H1 (cell line): ENCODE data around the gene UBALD1. TPM values are rescaled to one million over a fixed set of nuclear protein-coding genes. Genes with fewer than 3 reads are reported as not detected.

ENCODE experiments used
- CTCF ChIA-PET: fragments of 300-600 bp; sonication (Branson Sonifier 250); formaldehyde crosslinking; loops from one replicate; lab custom pipeline; 2021; ENCODE audit not compliant: partially characterized antibody; lab: Charles Lee
- POLR2A ChIA-PET: fragments of 300-600 bp; sonication (Branson Sonifier 250); formaldehyde crosslinking; loops from one replicate; lab custom pipeline; 2021; ENCODE audit warnings: inconsistent platforms; ENCODE audit not compliant: partially characterized antibody; lab: Charles Lee
- DNase-seq, 2 experiments: peaks; one replicate each; pipeline versions ENCODE4 v3.0.0 to v3.0.0-alpha.2; 2010 to 2022; ENCODE audit warnings: low spot score in 2 of 2, low read depth in 1 of 2, mixed read lengths in 1 of 2
- FAIRE-seq: peaks from 2 replicates; lab custom pipeline; 2011; peaks lifted over from hg19 to GRCh38; lab: Jason Lieb, UNC
- H2AFZ ChIP-seq: 2 replicates; pipeline ENCODE4 v1.8.1; 2012; ENCODE audit warnings: low read length, inconsistent platforms
- H2AK5ac ChIP-seq: 2 replicates; pipeline ENCODE4 v1.6.1; 2013; ENCODE audit warnings: low read depth, low read length
- H2BK120ac ChIP-seq: replicated peaks from 2 replicates; pipeline ENCODE3; 2013; ENCODE audit warnings: low read depth, low read length, inconsistent platforms
- H2BK12ac ChIP-seq: 2 replicates; pipeline ENCODE4 v1.6.1; 2013; ENCODE audit warnings: low read depth, low read length
- H2BK15ac ChIP-seq: 2 replicates; pipeline ENCODE4 v1.6.1; 2013; ENCODE audit warnings: low read length
- H2BK20ac ChIP-seq: 2 replicates; pipeline ENCODE4 v1.6.1; 2013; ENCODE audit warnings: low read length
- H2BK5ac ChIP-seq: 2 replicates; pipeline ENCODE4 v1.6.1; 2013; ENCODE audit warnings: low read depth, low read length
- H3K14ac ChIP-seq: 2 replicates; pipeline ENCODE4 v1.6.1; 2013; ENCODE audit warnings: inconsistent platforms; ENCODE audit not compliant: insufficient read length
- H3K18ac ChIP-seq: 2 replicates; pipeline ENCODE4 v1.6.1; 2013; ENCODE audit warnings: low read length; ENCODE audit errors: extremely low read depth
- H3K23ac ChIP-seq: 2 replicates; pipeline ENCODE4 v1.6.1; 2013; ENCODE audit warnings: inconsistent platforms; ENCODE audit not compliant: insufficient read length
- H3K23me2 ChIP-seq: 2 replicates; pipeline ENCODE4 v1.6.1; 2013; ENCODE audit warnings: low read depth, low read length
- H3K27ac ChIP-seq: 2 replicates; pipeline ENCODE4 v1.6.1; 2011; ENCODE audit warnings: low read depth, low read length, inconsistent platforms
- H3K27me3 ChIP-seq, 4 experiments: replicated peaks in 1 of 4; 1 replicate in 1 of 4; 2 replicates in 3 of 4; pipeline versions ENCODE4 v1.6.1 to v1.8.1; 2011 to 2013; ENCODE audit warnings: low read length in 3 of 4, mild to moderate bottlenecking in 3 of 4, inconsistent platforms in 2 of 4, mixed read lengths in 2 of 4, moderate library complexity in 1 of 4; ENCODE audit not compliant: control insufficient read depth in 3 of 4, insufficient read depth in 3 of 4; ENCODE audit errors: extremely low read depth in 1 of 4
- H3K36me3 ChIP-seq, 4 experiments: 2 replicates each; pipeline versions ENCODE4 v1.6.1 to v1.8.1; 2011 to 2013; ENCODE audit warnings: mild to moderate bottlenecking in 4 of 4, low read length in 3 of 4, moderate library complexity in 2 of 4, control low read depth in 1 of 4, inconsistent platforms in 1 of 4; ENCODE audit not compliant: insufficient read depth in 4 of 4, control insufficient read depth in 2 of 4
- H3K4ac ChIP-seq: replicated peaks from 2 replicates; pipeline ENCODE3; 2013; ENCODE audit warnings: low read length, low read depth, mixed read lengths, inconsistent platforms; ENCODE audit not compliant: insufficient read length
- H3K4me1 ChIP-seq, 4 experiments: replicated peaks in 1 of 4; 1 replicate in 1 of 4; 2 replicates in 3 of 4; pipeline versions ENCODE4 v1.6.1 to v1.8.1; 2011 to 2013; ENCODE audit warnings: low read length in 3 of 4, inconsistent platforms in 2 of 4, mixed read lengths in 1 of 4; ENCODE audit not compliant: insufficient read depth in 4 of 4, control insufficient read depth in 3 of 4
- H3K4me2 ChIP-seq, 2 experiments: 2 replicates each; pipeline versions ENCODE4 v1.6.1 to v1.8.1; 2011 to 2013; ENCODE audit warnings: low read depth in 2 of 2, low read length in 2 of 2, control low read depth in 1 of 2, inconsistent platforms in 1 of 2, mild to moderate bottlenecking in 1 of 2; ENCODE audit not compliant: insufficient read depth in 1 of 2
- H3K4me3 ChIP-seq, 4 experiments: fragments of 200-600, 300-600 bp in 1 of 4; sonication (generic), shearing (Covaris generic), sonication (Bioruptor Twin) in 1 of 4; 2 replicates each; pipeline versions ENCODE4 v1.5.1 to v1.8.1; 2011 to 2016; ENCODE audit warnings: low read length in 4 of 4, low read depth in 3 of 4, control low read depth in 2 of 4, inconsistent platforms in 2 of 4, mild to moderate bottlenecking in 2 of 4, mixed read lengths in 1 of 4, moderate library complexity in 1 of 4; ENCODE audit not compliant: insufficient read depth in 2 of 4; ENCODE audit errors: extremely low read depth in 1 of 4
- H3K56ac ChIP-seq: replicated peaks from 2 replicates; pipeline ENCODE3; 2013; ENCODE audit warnings: low read depth, mild to moderate bottlenecking, mixed read lengths, low read length, inconsistent platforms; ENCODE audit not compliant: insufficient read length
- H3K79me1 ChIP-seq: 2 replicates; pipeline ENCODE4 v1.6.1; 2013; ENCODE audit warnings: low read depth, low read length, control low read depth
- H3K79me2 ChIP-seq, 2 experiments: 2 replicates each; pipeline versions ENCODE4 v1.6.1 to v1.8.1; 2012 to 2013; ENCODE audit warnings: low read length in 2 of 2, mild to moderate bottlenecking in 2 of 2, inconsistent platforms in 1 of 2; ENCODE audit not compliant: insufficient read depth in 2 of 2, control insufficient read depth in 1 of 2
- H3K9ac ChIP-seq, 4 experiments: replicated peaks in 1 of 4; 1 replicate in 1 of 4; 2 replicates in 3 of 4; pipeline versions ENCODE4 v1.6.1 to v1.8.1; 2011 to 2013; ENCODE audit warnings: low read depth in 3 of 4, low read length in 3 of 4, control low read depth in 2 of 4, mild to moderate bottlenecking in 2 of 4, moderate library complexity in 2 of 4, inconsistent platforms in 1 of 4; ENCODE audit errors: extremely low read depth in 1 of 4
- H3K9me3 ChIP-seq, 2 experiments: 2 replicates each; pipeline versions ENCODE4 v1.6.1 to v1.8.1; 2012 to 2013; ENCODE audit warnings: mild to moderate bottlenecking in 2 of 2, moderate library complexity in 2 of 2, control low read depth in 1 of 2, inconsistent platforms in 1 of 2, low read depth in 1 of 2, low read length in 1 of 2, mixed read lengths in 1 of 2; ENCODE audit not compliant: insufficient read depth in 2 of 2
- H4K20me1 ChIP-seq, 2 experiments: replicated peaks in 1 of 2; 2 replicates each; pipeline versions ENCODE3 to v1.8.1; 2011 to 2013; ENCODE audit warnings: inconsistent platforms in 2 of 2, low read length in 2 of 2, mild to moderate bottlenecking in 1 of 2; ENCODE audit not compliant: insufficient read depth in 2 of 2, control insufficient read depth in 1 of 2
- H4K5ac ChIP-seq: 2 replicates; pipeline ENCODE4 v1.6.1; 2013; ENCODE audit warnings: low read length, low read depth, mixed read lengths, inconsistent platforms; ENCODE audit not compliant: insufficient read length
- H4K8ac ChIP-seq: 2 replicates; pipeline ENCODE4 v1.8.0; 2013; ENCODE audit warnings: mild to moderate bottlenecking, moderate library complexity, low read length, inconsistent platforms; ENCODE audit not compliant: insufficient read depth; ENCODE audit errors: extremely low read depth
- H4K91ac ChIP-seq: replicated peaks from 2 replicates; pipeline ENCODE3; 2013; ENCODE audit warnings: low read length, mixed read lengths, inconsistent platforms; ENCODE audit not compliant: insufficient read length
- BCL11A ChIP-seq, 2 experiments: IDR thresholded peaks; one replicate each; pipeline ENCODE4 v1.6.1; 2011; ENCODE audit warnings: low read depth in 2 of 2, low read length in 2 of 2, mild to moderate bottlenecking in 2 of 2
- CBX8 ChIP-seq: fragments of 300-800, 300-1000 bp; sonication (generic); IDR thresholded peaks from 2 replicates; pipeline ENCODE4 v1.7.1; 2016; ENCODE audit warnings: low read depth, low read length, borderline replicate concordance
- EZH2 ChIP-seq: fragments of 200-600 bp; sonication (generic); IDR thresholded peaks from 2 replicates; pipeline ENCODE4 v1.7.1; 2012; ENCODE audit warnings: low read depth, mild to moderate bottlenecking, moderate library complexity, low read length, inconsistent platforms; ENCODE audit not compliant: severe bottlenecking
- GABPA ChIP-seq: IDR thresholded peaks from 2 replicates; pipeline ENCODE4 v1.6.1; 2011; ENCODE audit warnings: mild to moderate bottlenecking, low read length, moderate library complexity, borderline replicate concordance; ENCODE audit not compliant: insufficient read depth
- NRF1 ChIP-seq: IDR thresholded peaks from 2 replicates; pipeline ENCODE4 v1.6.1; 2011; ENCODE audit warnings: mild to moderate bottlenecking, low read depth, low read length, improper control_type of control experiment
- RNF2 ChIP-seq: fragments of 200-900, 300-1000 bp; sonication (generic); IDR thresholded peaks from 2 replicates; pipeline ENCODE4 v1.7.1; 2016; ENCODE audit warnings: borderline replicate concordance, low read depth, mild to moderate bottlenecking, antibody characterized with exemption, low read length; ENCODE audit not compliant: poor library complexity, severe bottlenecking; ENCODE audit errors: missing control alignments
- SIRT6 ChIP-seq: IDR thresholded peaks from one replicate; pipeline ENCODE4 v1.7.1; 2012; ENCODE audit warnings: low read length, inconsistent platforms
- SUZ12 ChIP-seq: fragments of 200-600 bp; sonication (generic); IDR thresholded peaks from 2 replicates; pipeline ENCODE4 v1.6.1; 2012; ENCODE audit warnings: mild to moderate bottlenecking, inconsistent platforms, low read length, moderate library complexity, mixed read lengths
- WGBS, 2 experiments: shearing (Covaris generic) in 1 of 2; methylation state at CpG; one replicate each; pipeline versions ENCODE4 v1.1.6 to v1.1.7; 2013 to 2015; ENCODE audit warnings: low lambda C conversion rate in 2 of 2, mixed read lengths in 2 of 2, inconsistent platforms in 1 of 2, low coverage in 1 of 2, missing lambda C conversion rate in 1 of 2; ENCODE audit not compliant: insufficient replicate concordance in 2 of 2, insufficient coverage in 1 of 2, insufficient read length in 1 of 2; ENCODE audit errors: extremely low coverage in 1 of 2, missing lambda C conversion rate in 1 of 2; 5-methylcytosine and 5-hydroxymethylcytosine counted together
- polyA plus RNA-seq, 7 experiments: library from polyadenylated mRNA; depleted of rRNA in 3 of 7; stranded (reverse) in 5 of 7; unstranded in 2 of 7; fragments of >200 nt in 5 of 7; fragments of 200-250 nt in 2 of 7; gene quantifications; 1 replicate in 5 of 7; 2 replicates in 1 of 7; 4 replicates in 1 of 7; pipeline versions ENCODE4 v1.2.1 to v1.2.3, GENCODE V29; 2011 to 2013; ENCODE audit warnings: missing spikeins in 2 of 7, mixed read lengths in 2 of 7
- total RNA-seq: library from RNA; stranded (reverse); fragmentation: NEBNext Ultra II Directional; extraction: Animal tissue kit (Norgen Biotek cat#: 25700); gene quantifications from 2 replicates; pipeline ENCODE4 v1.2.1, GENCODE V29; 2021

UBALD1 gene
- total and polyA plus RNA-seq, 2 of the 8 experiments (the other 6 are each of a cell fraction or from before 2014, with no cell fraction given), result 28.6 to 62.0 TPM

- Histone ChIP-seq H2BK12ac (peak overlapping the region; percentile 72; the same call in 1 of the 2 replicates), H2AK5ac (no peak overlapping the region), H3K36me3 (no peaks in the 10 kb centered on the region), H4K20me1 (no peaks in the 10 kb centered on the region), H3K79me1 (no peaks in the 10 kb centered on the region), H2BK20ac (peak overlapping the region; percentile 48; the same call in 1 of the 2 replicates), H4K8ac (no peak overlapping the region), H4K5ac (no peak overlapping the region), H3K4me1 (peaks cover 0 to 18% (median 10%) of the 10 kb centered on the region in 4 experiments; a peak in 6 of 7 replicates), H2BK5ac (peak overlapping the region; percentile 62; the same call in 1 of the 2 replicates), H2BK15ac (peak overlapping the region; percentile 22; the same call in 1 of the 2 replicates), H3K56ac (no peak overlapping the region), H2AFZ (no peak overlapping the region), H3K23me2 (no peaks in the 10 kb centered on the region), H4K91ac (no peak overlapping the region), H3K79me2 (no peaks in the 10 kb centered on the region), H3K9me3 (peaks cover 8% of the 10 kb centered on the region in 2 experiments; a peak in 3 of 4 replicates), H3K4ac (no peak overlapping the region), H3K9ac (no peak overlapping the region), H3K23ac (no peak overlapping the region), H3K27ac (no peak overlapping the region), H3K27me3 (no peaks in the 10 kb centered on the region; a peak in 1 of 7 replicates), H3K18ac (no peak overlapping the region), H3K4me3 (no peak overlapping the region), H2BK120ac (no peak overlapping the region), H3K14ac (no peak overlapping the region), H3K4me2 (no peak overlapping the region)
- WGBS, 2 experiments, result 89% methylated on average over 17 of the region's 17 CpGs; no CpG with 5 or more reads in 1 of the 2 experiments
- ChIA-PET POLR2A (interaction anchor here (0.6 to 12.8 kb wide), 4 partner anchors 8 to 20 kb away, joined by 3 to 126 read pairs (median 8); partner anchors contain the start of gene UBALD1), CTCF (interaction anchor here (0.9 to 8.9 kb wide), 7 partner anchors 11 to 82 kb away, joined by 3 to 157 read pairs (median 5); partner anchors contain the start of gene MGRN1)
- FAIRE-seq (no peak), DNase-seq (no peak)
- no peak for TF ChIP-seq SUZ12
- no peak for TF ChIP-seq CBX8
- no peak for TF ChIP-seq SIRT6
- TF ChIP-seq EZH2, result no peak
- TF ChIP-seq GABPA, result no peak
- no peak for TF ChIP-seq NRF1
- TF ChIP-seq RNF2, result no peak
- TF ChIP-seq BCL11A (IDR thresholded peaks at IDR 0.05; ENCODE audit: low read depth in 2 of 2, low read length in 2 of 2), result no peak
Observed at GRCh38 chr16:4591706-4592470, 22.8 kb downstream of the UBALD1 start.
